GM23338 (cell line): ENCODE measurements around the gene UQCC3. TPM values are rescaled to one million over a fixed set of nuclear protein-coding genes. Genes with fewer than 3 reads are reported as not detected.

Experiments used
- ATAC-seq: fragments of 200-7000 bp; cut with Tn5 transposase; 3 replicates; pipeline ENCODE4 v1.9.1; 2020
- DNase-seq: peaks from one replicate; pipeline ENCODE4 v3.0.0-alpha.2; 2015; ENCODE audit warnings: low spot score
- H2AFZ ChIP-seq: fragments of 200-600 bp; sonication (generic); 2 replicates; pipeline ENCODE4 v1.8.0; 2016; ENCODE audit warnings: antibody characterized with exemption, mild to moderate bottlenecking, moderate library complexity
- H3F3A ChIP-seq: fragments of 200-600 bp; sonication (generic); replicated peaks from 2 replicates; pipeline ENCODE4 v1.8.0; 2017; ENCODE audit warnings: antibody characterized with exemption, mixed run types, low read depth
- H3K27ac ChIP-seq: fragments of 200-600 bp; sonication (generic); 2 replicates; pipeline ENCODE4 v1.6.1; 2016; ENCODE audit warnings: low read depth
- H3K27me3 ChIP-seq: fragments of 200-600 bp; sonication (generic); 2 replicates; pipeline ENCODE4 v1.8.0; 2016; ENCODE audit warnings: mild to moderate bottlenecking, mixed run types, moderate library complexity; ENCODE audit not compliant: insufficient read depth
- H3K36me3 ChIP-seq: fragments of 200-600 bp; sonication (generic); 2 replicates; pipeline ENCODE4 v1.8.0; 2016; ENCODE audit warnings: mild to moderate bottlenecking; ENCODE audit not compliant: insufficient read depth
- H3K4me1 ChIP-seq: fragments of 200-600 bp; sonication (generic); 2 replicates; pipeline ENCODE4 v1.8.0; 2016; ENCODE audit warnings: mild to moderate bottlenecking, moderate library complexity; ENCODE audit not compliant: insufficient read depth
- H3K4me2 ChIP-seq: fragments of 200-600 bp; sonication (generic); 2 replicates; pipeline ENCODE4 v1.7.1; 2017; ENCODE audit warnings: mixed run types
- H3K4me3 ChIP-seq: fragments of 200-600 bp; sonication (generic); 2 replicates; pipeline ENCODE4 v1.6.1; 2016; ENCODE audit warnings: mixed run types
- H3K79me2 ChIP-seq: fragments of 200-600 bp; sonication (generic); replicated peaks from 2 replicates; pipeline ENCODE4 v1.8.0; 2017; ENCODE audit warnings: mild to moderate bottlenecking; ENCODE audit not compliant: insufficient read depth
- H3K9me2 ChIP-seq: fragments of 200-600 bp; sonication (generic); 2 replicates; pipeline ENCODE4 v1.8.0; 2017; ENCODE audit not compliant: insufficient read depth
- H4K20me1 ChIP-seq: fragments of 200-600 bp; sonication (generic); replicated peaks from 2 replicates; pipeline ENCODE4 v1.8.0; 2017; ENCODE audit warnings: mild to moderate bottlenecking; ENCODE audit not compliant: insufficient read depth
- H3K27ac Mint-ChIP-seq: 2 replicates; pipeline ENCODE4 v1.8.0; 2020; ENCODE audit warnings: inconsistent platforms, mild to moderate bottlenecking, moderate library complexity, mixed read lengths
- H3K27me3 Mint-ChIP-seq: 3 replicates; pipeline ENCODE4 v1.8.0; 2022; ENCODE audit warnings: low read depth, mild to moderate bottlenecking, moderate library complexity, mixed read lengths, inconsistent platforms; ENCODE audit not compliant: insufficient read depth, poor library complexity
- H3K36me3 Mint-ChIP-seq: 3 replicates; pipeline ENCODE4 v1.8.0; 2021; ENCODE audit warnings: low read depth, mild to moderate bottlenecking, inconsistent platforms, moderate library complexity, mixed read lengths
- H3K4me1 Mint-ChIP-seq: 3 replicates; pipeline ENCODE4 v1.8.0; 2020; ENCODE audit warnings: mild to moderate bottlenecking, inconsistent platforms, mixed read lengths
- H3K4me3 Mint-ChIP-seq: 3 replicates; pipeline ENCODE4 v1.8.0; 2021; ENCODE audit warnings: moderate library complexity, mild to moderate bottlenecking, inconsistent platforms, mixed read lengths
- H3K9me3 Mint-ChIP-seq: 3 replicates; pipeline ENCODE4 v1.8.0; 2020; ENCODE audit warnings: moderate library complexity, mild to moderate bottlenecking, inconsistent platforms, mixed read lengths
- CREB1 ChIP-seq: fragments of 250-450 bp; sonication (Bioruptor Pico); IDR thresholded peaks from 2 replicates; pipeline ENCODE4 v1.5.0; 2020; ENCODE audit warnings: low read depth, mild to moderate bottlenecking, moderate library complexity
- EZH2 ChIP-seq: fragments of 200-600 bp; sonication (generic); IDR thresholded peaks from one replicate; pipeline ENCODE4 v1.8.0; 2017; ENCODE audit warnings: antibody characterized with exemption, mild to moderate bottlenecking, low read depth; ENCODE audit not compliant: unreplicated experiment
- POLR2AphosphoS5 ChIP-seq: IDR thresholded peaks from 2 replicates; pipeline ENCODE4 v1.6.1; 2016; ENCODE audit warnings: antibody characterized with exemption, low read depth
- ZNF331 ChIP-seq: fragments of 250-450 bp; sonication (Bioruptor Pico); IDR thresholded peaks from 2 replicates; pipeline ENCODE4 v1.5.0; 2020; ENCODE audit warnings: low read depth, mild to moderate bottlenecking, moderate library complexity
- long read RNA-seq: library from polyadenylated mRNA; unstranded; transcript quantifications from one replicate; pipeline ENCODE4 v2.0.0, GENCODE V29; 2020; ENCODE audit not compliant: unreplicated experiment
- polyA plus RNA-seq: library from polyadenylated mRNA; unstranded; fragments of >200 nt; fragmentation: Nextera tagmentation; extraction: Ambion mirVana; gene quantifications from 2 replicates; pipeline ENCODE4 v1.2.1, GENCODE V29; 2016
- total RNA-seq: library from RNA; depleted of rRNA; stranded (reverse); fragments of >200 nt; shearing (Covaris generic); gene quantifications from 2 replicates; pipeline ENCODE4 v1.2.3, GENCODE V29; 2014; rRNA removed
- TF ChIP-seq, protein P1 (sequence below): IDR thresholded peaks from 2 replicates; pipeline ENCODE4 v1.6.1; 2016; ENCODE audit warnings: antibody characterized with exemption
- TF ChIP-seq, protein P2 (sequence below): fragments of 250-450 bp; sonication (Bioruptor Pico); IDR thresholded peaks from 2 replicates; pipeline ENCODE4 v1.5.0; 2020; ENCODE audit warnings: mild to moderate bottlenecking, moderate library complexity

UQCC3 gene, protein sequence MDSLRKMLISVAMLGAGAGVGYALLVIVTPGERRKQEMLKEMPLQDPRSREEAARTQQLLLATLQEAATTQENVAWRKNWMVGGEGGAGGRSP
- total RNA-seq (13.0 and 15.9 TPM in 2 replicates), polyA plus RNA-seq (53.9 and 54.7 TPM in 2 replicates)
- long read RNA-seq, transcript UQCC3-201 (2 exons, 1,947 nt), result major isoform, 50 of 51 reads
- long read RNA-seq, partial matches to known transcripts, result 0 of 51 reads
- long read RNA-seq, other reads (novel, unspliced or antisense), result 1 of 51 reads

DNA sequence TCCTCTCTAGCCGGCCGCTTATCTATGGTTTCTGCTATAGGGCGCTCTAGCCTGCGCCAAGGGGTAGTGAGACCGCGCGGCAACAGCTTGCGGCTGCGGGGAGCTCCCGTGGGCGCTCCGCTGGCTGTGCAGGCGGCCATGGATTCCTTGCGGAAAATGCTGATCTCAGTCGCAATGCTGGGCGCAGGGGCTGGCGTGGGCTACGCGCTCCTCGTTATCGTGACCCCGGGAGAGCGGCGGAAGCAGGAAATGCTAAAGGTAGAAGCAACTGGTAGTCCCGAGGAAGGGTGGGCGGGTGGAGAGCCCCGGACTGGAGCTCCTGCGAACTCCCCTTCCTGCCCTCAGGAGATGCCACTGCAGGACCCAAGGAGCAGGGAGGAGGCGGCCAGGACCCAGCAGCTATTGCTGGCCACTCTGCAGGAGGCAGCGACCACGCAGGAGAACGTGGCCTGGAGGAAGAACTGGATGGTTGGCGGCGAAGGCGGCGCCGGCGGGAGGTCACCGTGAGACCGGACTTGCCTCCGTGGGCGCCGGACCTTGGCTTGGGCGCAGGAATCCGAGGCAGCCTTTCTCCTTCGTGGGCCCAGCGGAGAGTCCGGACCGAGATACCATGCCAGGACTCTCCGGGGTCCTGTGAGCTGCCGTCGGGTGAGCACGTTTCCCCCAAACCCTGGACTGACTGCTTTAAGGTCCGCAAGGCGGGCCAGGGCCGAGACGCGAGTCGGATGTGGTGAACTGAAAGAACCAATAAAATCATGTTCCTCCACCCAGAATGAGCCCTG is at the start of gene UQCC3, which contains the start of gene LBHD1:
TSS of gene UQCC3 (plus strand) at position 66 of the 782 bp plus-strand sequence. CDS start at position 139, 73 bp downstream.
TSS of gene LBHD1 (minus strand) at position 660 of the 782 bp plus-strand sequence. CDS start 2,236 bp downstream, outside the sequence.
- Histone ChIP-seq H3K4me3 (peak within 1 kb of the TSS; percentile 98), H3K79me2 (peaks cover 34% of the 10 kb centered on the region), H3K27ac (peak within 1 kb of the TSS; percentile 92), H3K9me2 (no peaks in the 10 kb centered on the region), H3K4me2 (peak within 1 kb of the TSS; percentile 93), H3K27me3 (no peaks in the 10 kb centered on the region), H2AFZ (peak within 1 kb of the TSS; percentile 98), H3F3A (peaks cover 44% of the 10 kb centered on the region), H3K36me3 (peaks cover 7% of the 10 kb centered on the region), H4K20me1 (peaks cover 12% of the 10 kb centered on the region), H3K4me1 (peaks cover 24% of the 10 kb centered on the region; the same call in 1 of the 2 replicates)
- Mint-ChIP-seq H3K27me3 (peaks cover 17% of the 10 kb centered on the region), H3K27ac (peak within 1 kb of the TSS; percentile 98), H3K9me3 (no peaks in the 10 kb centered on the region; the same call in 1 of the 3 replicates), H3K36me3 (peaks cover 53% of the 10 kb centered on the region), H3K4me1 (peaks cover 11% of the 10 kb centered on the region), H3K4me3 (peak within 1 kb of the TSS; percentile 90)
- TF ChIP-seq POLR2AphosphoS5, result peak; percentile 84
- TF ChIP-seq CREB1 (CRISPR knock-in tag), result peak; percentile 37; the same call in 1 of the 2 replicates
- TF ChIP-seq, protein P1, sequence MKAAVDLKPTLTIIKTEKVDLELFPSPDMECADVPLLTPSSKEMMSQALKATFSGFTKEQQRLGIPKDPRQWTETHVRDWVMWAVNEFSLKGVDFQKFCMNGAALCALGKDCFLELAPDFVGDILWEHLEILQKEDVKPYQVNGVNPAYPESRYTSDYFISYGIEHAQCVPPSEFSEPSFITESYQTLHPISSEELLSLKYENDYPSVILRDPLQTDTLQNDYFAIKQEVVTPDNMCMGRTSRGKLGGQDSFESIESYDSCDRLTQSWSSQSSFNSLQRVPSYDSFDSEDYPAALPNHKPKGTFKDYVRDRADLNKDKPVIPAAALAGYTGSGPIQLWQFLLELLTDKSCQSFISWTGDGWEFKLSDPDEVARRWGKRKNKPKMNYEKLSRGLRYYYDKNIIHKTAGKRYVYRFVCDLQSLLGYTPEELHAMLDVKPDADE, result peak; percentile 84
- no peak for TF ChIP-seq ZNF331 (CRISPR knock-in tag)
- DNase-seq (peak; percentile 97), ATAC-seq (peak; percentile 84)

DNA sequence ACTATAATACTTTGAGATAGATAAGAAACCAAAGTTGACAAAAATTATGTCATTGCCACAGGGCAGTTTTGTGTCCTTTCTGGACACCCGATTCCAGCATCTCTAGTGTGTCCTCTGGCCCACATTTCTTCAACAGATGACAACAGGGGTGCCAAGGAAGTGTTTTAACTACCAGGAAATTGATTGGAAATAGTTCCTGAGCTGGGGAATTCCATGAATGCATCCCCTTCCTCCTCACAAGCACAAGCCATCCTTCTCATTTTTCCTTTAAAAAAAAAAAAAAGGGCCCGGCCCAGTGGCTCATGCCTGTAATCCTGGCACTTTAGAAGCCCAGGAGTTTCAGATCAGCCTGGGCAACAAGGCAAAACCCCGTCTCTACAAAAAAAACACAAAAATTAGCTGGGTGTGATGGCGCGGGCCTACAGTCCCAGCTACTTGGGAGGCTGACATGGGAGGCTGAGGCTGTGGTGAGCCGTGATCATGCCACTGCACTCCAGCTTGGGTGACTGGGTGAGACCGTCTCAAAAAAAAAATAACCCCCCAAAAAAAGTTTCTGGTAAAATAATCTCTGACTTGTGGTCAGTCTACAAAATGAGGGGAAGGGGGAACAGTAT is 48.9 kb upstream of the UQCC3 start:
- H3F3A ChIP-seq, result peaks cover 39% of the 10 kb centered on the region
- peak overlapping the region; percentile 94 for H3K4me3 Mint-ChIP-seq
- H3K27ac ChIP-seq, result peak overlapping the region; percentile 88
- no peak overlapping the region for H2AFZ ChIP-seq
- no peaks in the 10 kb centered on the region for H3K9me3 Mint-ChIP-seq
- ATAC-seq (no peak), DNase-seq (peak; percentile 57)
- H4K20me1 ChIP-seq, result no peaks in the 10 kb centered on the region
- peaks cover 12% of the 10 kb centered on the region for H3K4me1 ChIP-seq
- peaks cover 11% of the 10 kb centered on the region for H3K27me3 Mint-ChIP-seq
- H3K36me3 ChIP-seq, result peaks cover 17% of the 10 kb centered on the region
- H3K36me3 Mint-ChIP-seq, result peaks cover 35% of the 10 kb centered on the region
- peak overlapping the region; percentile 96 for H3K27ac Mint-ChIP-seq
- H3K79me2 ChIP-seq, result peaks cover 8% of the 10 kb centered on the region; the same call in 1 of the 2 replicates
- H3K27me3 ChIP-seq, result no peaks in the 10 kb centered on the region
- TF ChIP-seq EZH2, result no peak
- TF ChIP-seq CREB1 (CRISPR knock-in tag), result no peak
- no peak for TF ChIP-seq ZNF331 (CRISPR knock-in tag)
- TF ChIP-seq, protein P2, sequence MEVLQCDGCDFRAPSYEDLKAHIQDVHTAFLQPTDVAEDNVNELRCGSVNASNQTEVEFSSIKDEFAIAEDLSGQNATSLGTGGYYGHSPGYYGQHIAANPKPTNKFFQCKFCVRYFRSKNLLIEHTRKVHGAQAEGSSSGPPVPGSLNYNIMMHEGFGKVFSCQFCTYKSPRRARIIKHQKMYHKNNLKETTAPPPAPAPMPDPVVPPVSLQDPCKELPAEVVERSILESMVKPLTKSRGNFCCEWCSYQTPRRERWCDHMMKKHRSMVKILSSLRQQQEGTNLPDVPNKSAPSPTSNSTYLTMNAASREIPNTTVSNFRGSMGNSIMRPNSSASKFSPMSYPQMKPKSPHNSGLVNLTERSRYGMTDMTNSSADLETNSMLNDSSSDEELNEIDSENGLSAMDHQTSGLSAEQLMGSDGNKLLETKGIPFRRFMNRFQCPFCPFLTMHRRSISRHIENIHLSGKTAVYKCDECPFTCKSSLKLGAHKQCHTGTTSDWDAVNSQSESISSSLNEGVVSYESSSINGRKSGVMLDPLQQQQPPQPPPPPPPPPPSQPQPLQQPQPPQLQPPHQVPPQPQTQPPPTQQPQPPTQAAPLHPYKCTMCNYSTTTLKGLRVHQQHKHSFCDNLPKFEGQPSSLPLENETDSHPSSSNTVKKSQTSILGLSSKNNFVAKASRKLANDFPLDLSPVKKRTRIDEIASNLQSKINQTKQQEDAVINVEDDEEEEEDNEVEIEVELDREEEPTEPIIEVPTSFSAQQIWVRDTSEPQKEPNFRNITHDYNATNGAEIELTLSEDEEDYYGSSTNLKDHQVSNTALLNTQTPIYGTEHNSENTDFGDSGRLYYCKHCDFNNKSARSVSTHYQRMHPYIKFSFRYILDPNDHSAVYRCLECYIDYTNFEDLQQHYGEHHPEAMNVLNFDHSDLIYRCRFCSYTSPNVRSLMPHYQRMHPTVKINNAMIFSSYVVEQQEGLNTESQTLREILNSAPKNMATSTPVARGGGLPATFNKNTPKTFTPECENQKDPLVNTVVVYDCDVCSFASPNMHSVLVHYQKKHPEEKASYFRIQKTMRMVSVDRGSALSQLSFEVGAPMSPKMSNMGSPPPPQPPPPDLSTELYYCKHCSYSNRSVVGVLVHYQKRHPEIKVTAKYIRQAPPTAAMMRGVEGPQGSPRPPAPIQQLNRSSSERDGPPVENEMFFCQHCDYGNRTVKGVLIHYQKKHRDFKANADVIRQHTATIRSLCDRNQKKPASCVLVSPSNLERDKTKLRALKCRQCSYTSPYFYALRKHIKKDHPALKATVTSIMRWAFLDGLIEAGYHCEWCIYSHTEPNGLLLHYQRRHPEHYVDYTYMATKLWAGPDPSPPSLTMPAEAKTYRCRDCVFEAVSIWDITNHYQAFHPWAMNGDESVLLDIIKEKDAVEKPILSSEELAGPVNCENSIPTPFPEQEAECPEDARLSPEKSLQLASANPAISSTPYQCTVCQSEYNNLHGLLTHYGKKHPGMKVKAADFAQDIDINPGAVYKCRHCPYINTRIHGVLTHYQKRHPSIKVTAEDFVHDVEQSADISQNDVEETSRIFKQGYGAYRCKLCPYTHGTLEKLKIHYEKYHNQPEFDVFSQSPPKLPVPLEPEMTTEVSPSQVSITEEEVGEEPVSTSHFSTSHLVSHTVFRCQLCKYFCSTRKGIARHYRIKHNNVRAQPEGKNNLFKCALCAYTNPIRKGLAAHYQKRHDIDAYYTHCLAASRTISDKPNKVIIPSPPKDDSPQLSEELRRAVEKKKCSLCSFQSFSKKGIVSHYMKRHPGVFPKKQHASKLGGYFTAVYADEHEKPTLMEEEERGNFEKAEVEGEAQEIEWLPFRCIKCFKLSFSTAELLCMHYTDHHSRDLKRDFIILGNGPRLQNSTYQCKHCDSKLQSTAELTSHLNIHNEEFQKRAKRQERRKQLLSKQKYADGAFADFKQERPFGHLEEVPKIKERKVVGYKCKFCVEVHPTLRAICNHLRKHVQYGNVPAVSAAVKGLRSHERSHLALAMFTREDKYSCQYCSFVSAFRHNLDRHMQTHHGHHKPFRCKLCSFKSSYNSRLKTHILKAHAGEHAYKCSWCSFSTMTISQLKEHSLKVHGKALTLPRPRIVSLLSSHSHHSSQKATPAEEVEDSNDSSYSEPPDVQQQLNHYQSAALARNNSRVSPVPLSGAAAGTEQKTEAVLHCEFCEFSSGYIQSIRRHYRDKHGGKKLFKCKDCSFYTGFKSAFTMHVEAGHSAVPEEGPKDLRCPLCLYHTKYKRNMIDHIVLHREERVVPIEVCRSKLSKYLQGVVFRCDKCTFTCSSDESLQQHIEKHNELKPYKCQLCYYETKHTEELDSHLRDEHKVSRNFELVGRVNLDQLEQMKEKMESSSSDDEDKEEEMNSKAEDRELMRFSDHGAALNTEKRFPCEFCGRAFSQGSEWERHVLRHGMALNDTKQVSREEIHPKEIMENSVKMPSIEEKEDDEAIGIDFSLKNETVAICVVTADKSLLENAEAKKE, result no peak
- H3K4me1 Mint-ChIP-seq, result peaks cover 16% of the 10 kb centered on the region
- peak overlapping the region; percentile 87 for H3K4me3 ChIP-seq
- no peaks in the 10 kb centered on the region for H3K9me2 ChIP-seq
- peak overlapping the region; percentile 68 for H3K4me2 ChIP-seq
